ENCODE measurements around the gene OR1Q1. TPM values are rescaled to one million over a fixed set of nuclear protein-coding genes. Genes with fewer than 3 reads are reported as not detected.

The OR1Q1 gene
- total RNA-seq, 1 experiment from 2014 or later, result not detected

DNA sequence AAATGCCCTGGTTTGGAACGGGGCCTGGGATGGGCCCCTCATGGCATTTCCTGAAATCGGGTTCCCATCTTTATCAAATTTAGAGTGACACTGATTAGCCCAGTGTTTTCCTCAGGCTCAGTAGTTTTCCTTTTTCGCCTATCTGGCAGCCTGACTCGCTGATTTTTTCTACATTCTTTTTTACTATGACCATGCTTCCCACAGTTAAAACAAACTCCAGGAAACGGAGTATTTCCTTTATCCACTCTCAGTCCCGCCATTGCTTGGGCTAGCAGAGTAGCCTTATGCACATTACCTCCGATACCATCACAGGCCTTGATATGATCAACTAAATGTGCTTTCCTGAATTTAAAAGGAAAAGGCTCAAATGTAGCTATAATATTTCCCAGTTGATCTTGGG lies 5.5 kb downstream of the OR1Q1 start:
- TF ChIP-seq, protein P1, sequence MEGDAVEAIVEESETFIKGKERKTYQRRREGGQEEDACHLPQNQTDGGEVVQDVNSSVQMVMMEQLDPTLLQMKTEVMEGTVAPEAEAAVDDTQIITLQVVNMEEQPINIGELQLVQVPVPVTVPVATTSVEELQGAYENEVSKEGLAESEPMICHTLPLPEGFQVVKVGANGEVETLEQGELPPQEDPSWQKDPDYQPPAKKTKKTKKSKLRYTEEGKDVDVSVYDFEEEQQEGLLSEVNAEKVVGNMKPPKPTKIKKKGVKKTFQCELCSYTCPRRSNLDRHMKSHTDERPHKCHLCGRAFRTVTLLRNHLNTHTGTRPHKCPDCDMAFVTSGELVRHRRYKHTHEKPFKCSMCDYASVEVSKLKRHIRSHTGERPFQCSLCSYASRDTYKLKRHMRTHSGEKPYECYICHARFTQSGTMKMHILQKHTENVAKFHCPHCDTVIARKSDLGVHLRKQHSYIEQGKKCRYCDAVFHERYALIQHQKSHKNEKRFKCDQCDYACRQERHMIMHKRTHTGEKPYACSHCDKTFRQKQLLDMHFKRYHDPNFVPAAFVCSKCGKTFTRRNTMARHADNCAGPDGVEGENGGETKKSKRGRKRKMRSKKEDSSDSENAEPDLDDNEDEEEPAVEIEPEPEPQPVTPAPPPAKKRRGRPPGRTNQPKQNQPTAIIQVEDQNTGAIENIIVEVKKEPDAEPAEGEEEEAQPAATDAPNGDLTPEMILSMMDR (IDR thresholded peaks at IDR 0.05), result no peak
- TF ChIP-seq POLR2AphosphoS5 (IDR thresholded peaks at IDR 0.05; ENCODE audit: low read depth, low read length) (no peak), TCF7L2 (IDR thresholded peaks at IDR 0.05; ENCODE audit: low read depth, low read length) (no peak), SIN3A (IDR thresholded peaks at IDR 0.05; ENCODE audit: borderline replicate concordance, insufficient read depth, low read depth, low read length) (no peak)
- TF ChIP-seq, protein P2, sequence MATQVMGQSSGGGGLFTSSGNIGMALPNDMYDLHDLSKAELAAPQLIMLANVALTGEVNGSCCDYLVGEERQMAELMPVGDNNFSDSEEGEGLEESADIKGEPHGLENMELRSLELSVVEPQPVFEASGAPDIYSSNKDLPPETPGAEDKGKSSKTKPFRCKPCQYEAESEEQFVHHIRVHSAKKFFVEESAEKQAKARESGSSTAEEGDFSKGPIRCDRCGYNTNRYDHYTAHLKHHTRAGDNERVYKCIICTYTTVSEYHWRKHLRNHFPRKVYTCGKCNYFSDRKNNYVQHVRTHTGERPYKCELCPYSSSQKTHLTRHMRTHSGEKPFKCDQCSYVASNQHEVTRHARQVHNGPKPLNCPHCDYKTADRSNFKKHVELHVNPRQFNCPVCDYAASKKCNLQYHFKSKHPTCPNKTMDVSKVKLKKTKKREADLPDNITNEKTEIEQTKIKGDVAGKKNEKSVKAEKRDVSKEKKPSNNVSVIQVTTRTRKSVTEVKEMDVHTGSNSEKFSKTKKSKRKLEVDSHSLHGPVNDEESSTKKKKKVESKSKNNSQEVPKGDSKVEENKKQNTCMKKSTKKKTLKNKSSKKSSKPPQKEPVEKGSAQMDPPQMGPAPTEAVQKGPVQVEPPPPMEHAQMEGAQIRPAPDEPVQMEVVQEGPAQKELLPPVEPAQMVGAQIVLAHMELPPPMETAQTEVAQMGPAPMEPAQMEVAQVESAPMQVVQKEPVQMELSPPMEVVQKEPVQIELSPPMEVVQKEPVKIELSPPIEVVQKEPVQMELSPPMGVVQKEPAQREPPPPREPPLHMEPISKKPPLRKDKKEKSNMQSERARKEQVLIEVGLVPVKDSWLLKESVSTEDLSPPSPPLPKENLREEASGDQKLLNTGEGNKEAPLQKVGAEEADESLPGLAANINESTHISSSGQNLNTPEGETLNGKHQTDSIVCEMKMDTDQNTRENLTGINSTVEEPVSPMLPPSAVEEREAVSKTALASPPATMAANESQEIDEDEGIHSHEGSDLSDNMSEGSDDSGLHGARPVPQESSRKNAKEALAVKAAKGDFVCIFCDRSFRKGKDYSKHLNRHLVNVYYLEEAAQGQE (IDR thresholded peaks at IDR 0.05; ENCODE audit: insufficient read depth in 1 of 2, low read depth in 2 of 2, low read length in 1 of 2), result no peak
- no peaks in the 10 kb centered on the region for H3K9me3 ChIP-seq (ENCODE audit: control insufficient read depth, insufficient read depth, low read depth, low read length)
- intact Hi-C loops (cut with micrococcal nuclease; ENCODE audit: unreplicated experiment), result no loop called here
- no peak for ATAC-seq
- H3K4me3 ChIP-seq (ENCODE audit: low read depth in 2 of 2, low read length in 2 of 2), result no peak overlapping the region
- no peak for DNase-seq (ENCODE audit: low read depth, low spot score)
- no TSS peak for BruUV-seq (replicated peaks)
- in situ Hi-C loops (cut with HindIII; ENCODE audit: low pct_unique_long_range_greater_than_20kb, low sequenced_read_pairs), result no loop called here
- H3K4me1 ChIP-seq (ENCODE audit: control insufficient read depth, insufficient read depth, low read length), result no peaks in the 10 kb centered on the region
- ChIA-PET POLR2A (no interaction called here), CTCF (no interaction called here)
- H3K27me3 ChIP-seq (ENCODE audit: control insufficient read depth, insufficient read depth, low read length), result no peaks in the 10 kb centered on the region
- no peaks in the 10 kb centered on the region for H3K36me3 ChIP-seq (ENCODE audit: control insufficient read depth, insufficient read depth, low read length)
- H3K27ac ChIP-seq (ENCODE audit: low read length), result no peak overlapping the region

DNA sequence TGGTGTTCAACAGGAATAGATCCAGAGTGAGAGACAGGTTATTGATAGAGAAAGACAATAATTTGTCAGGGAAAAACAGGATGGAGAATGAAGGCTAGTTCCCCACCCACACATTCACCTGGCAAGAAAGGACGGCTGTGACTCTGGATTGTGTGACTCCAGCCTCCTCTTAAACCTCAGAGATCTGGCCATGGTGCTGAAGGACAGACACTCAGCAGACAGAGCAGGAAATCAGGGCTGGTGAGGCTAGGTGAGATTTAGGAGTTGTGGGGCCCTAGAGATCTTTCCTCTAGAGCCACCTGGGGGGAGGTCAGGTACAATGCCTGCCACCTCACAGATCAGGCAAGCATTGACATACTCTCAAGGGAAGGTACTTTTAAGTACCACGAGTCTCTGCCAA lies 27.7 kb downstream of the OR1Q1 start:
- BruUV-seq (replicated peaks), result no TSS peak
- in situ Hi-C loops (cut with HindIII; ENCODE audit: low pct_unique_long_range_greater_than_20kb, low sequenced_read_pairs), result no loop called here
- H3K4me3 ChIP-seq (ENCODE audit: low read depth in 2 of 2, low read length in 2 of 2), result no peak overlapping the region
- no peaks in the 10 kb centered on the region for H3K36me3 ChIP-seq (ENCODE audit: control insufficient read depth, insufficient read depth, low read length)
- no peak overlapping the region for H3K27ac ChIP-seq (ENCODE audit: low read length)
- no peaks in the 10 kb centered on the region for H3K9me3 ChIP-seq (ENCODE audit: control insufficient read depth, insufficient read depth, low read depth, low read length)
- H3K27me3 ChIP-seq (ENCODE audit: control insufficient read depth, insufficient read depth, low read length), result no peaks in the 10 kb centered on the region
- ATAC-seq, result no peak
- no peak for TF ChIP-seq SIN3A (IDR thresholded peaks at IDR 0.05; ENCODE audit: borderline replicate concordance, insufficient read depth, low read depth, low read length)
- TF ChIP-seq, protein P2 (IDR thresholded peaks at IDR 0.05; ENCODE audit: insufficient read depth in 1 of 2, low read depth in 2 of 2, low read length in 1 of 2), result peak; percentile 63 to 72; a peak in 3 of 4 replicates
- POLR2A ChIA-PET, result no interaction called here
- no peaks in the 10 kb centered on the region for H3K4me1 ChIP-seq (ENCODE audit: control insufficient read depth, insufficient read depth, low read length)
- no peak for DNase-seq (ENCODE audit: low read depth, low spot score)
- intact Hi-C loops (cut with micrococcal nuclease; ENCODE audit: unreplicated experiment), result no loop called here
- CTCF ChIA-PET, result no interaction called here
